HL-60 (cell line): ENCODE measurements around the gene DMXL1.

Experiments
- GABPA ChIP-seq: IDR thresholded peaks from 2 replicates; pipeline ENCODE4 v1.6.1; 2012; ENCODE audit warnings: low read depth
- POLR2AphosphoS5 ChIP-seq: IDR thresholded peaks from 2 replicates; pipeline ENCODE4 v1.6.1; 2012; ENCODE audit warnings: low read depth
- REST ChIP-seq: IDR thresholded peaks from 2 replicates; pipeline ENCODE4 v1.6.1; 2012; ENCODE audit warnings: low read depth; ENCODE audit not compliant: insufficient replicate concordance
- SPI1 ChIP-seq: IDR thresholded peaks from 2 replicates; pipeline ENCODE4 v1.6.1; 2012; ENCODE audit warnings: low read depth, mild to moderate bottlenecking, borderline replicate concordance
- TF ChIP-seq, protein P1 (sequence below): IDR thresholded peaks from one replicate; pipeline ENCODE4 v1.5.1; 2011; ENCODE audit warnings: low read length, control low read depth, inconsistent platforms; ENCODE audit not compliant: insufficient read depth

DNA sequence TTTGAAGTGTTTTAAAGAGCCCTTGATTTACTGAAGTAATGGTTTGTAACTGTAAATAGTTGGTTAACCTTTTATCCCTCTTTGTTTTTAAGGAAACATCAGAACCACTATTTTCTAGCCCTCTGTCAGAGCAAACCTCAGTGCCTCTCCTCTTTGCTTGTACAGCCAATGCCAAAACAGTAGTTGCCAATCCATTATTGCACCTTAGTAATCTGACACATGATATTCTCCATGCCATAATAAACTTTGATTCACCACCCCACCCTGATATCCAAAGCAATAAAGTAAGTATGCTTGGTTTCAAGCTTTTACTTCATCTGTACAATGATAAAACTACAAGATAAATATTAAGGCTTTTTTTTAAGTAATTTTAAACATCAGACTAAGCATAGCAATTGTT is 100.8 kb downstream of the DMXL1 start:
- TF ChIP-seq, protein P1, sequence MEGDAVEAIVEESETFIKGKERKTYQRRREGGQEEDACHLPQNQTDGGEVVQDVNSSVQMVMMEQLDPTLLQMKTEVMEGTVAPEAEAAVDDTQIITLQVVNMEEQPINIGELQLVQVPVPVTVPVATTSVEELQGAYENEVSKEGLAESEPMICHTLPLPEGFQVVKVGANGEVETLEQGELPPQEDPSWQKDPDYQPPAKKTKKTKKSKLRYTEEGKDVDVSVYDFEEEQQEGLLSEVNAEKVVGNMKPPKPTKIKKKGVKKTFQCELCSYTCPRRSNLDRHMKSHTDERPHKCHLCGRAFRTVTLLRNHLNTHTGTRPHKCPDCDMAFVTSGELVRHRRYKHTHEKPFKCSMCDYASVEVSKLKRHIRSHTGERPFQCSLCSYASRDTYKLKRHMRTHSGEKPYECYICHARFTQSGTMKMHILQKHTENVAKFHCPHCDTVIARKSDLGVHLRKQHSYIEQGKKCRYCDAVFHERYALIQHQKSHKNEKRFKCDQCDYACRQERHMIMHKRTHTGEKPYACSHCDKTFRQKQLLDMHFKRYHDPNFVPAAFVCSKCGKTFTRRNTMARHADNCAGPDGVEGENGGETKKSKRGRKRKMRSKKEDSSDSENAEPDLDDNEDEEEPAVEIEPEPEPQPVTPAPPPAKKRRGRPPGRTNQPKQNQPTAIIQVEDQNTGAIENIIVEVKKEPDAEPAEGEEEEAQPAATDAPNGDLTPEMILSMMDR: no peak
- TF ChIP-seq POLR2AphosphoS5 (no peak), REST (no peak), GABPA (no peak), SPI1 (no peak)
